ENCODE measurements around the gene USP24.

GRCh38 chr1:55071477-55071876, 143.7 kb downstream of the USP24 start:
- TF ChIP-seq CTCF (IDR thresholded peaks at IDR 0.05): no peak
- no peak for TF ChIP-seq EZH2 (IDR thresholded peaks at IDR 0.05; ENCODE audit: borderline replicate concordance, insufficient read depth, low read depth, low read length, poor library complexity, severe bottlenecking)

Measured in B cell (primary cell).